ENCODE results near the gene CANX. TPM values are rescaled to one million over a fixed set of nuclear protein-coding genes. Genes with fewer than 3 reads are reported as not detected.

The CANX gene, protein sequence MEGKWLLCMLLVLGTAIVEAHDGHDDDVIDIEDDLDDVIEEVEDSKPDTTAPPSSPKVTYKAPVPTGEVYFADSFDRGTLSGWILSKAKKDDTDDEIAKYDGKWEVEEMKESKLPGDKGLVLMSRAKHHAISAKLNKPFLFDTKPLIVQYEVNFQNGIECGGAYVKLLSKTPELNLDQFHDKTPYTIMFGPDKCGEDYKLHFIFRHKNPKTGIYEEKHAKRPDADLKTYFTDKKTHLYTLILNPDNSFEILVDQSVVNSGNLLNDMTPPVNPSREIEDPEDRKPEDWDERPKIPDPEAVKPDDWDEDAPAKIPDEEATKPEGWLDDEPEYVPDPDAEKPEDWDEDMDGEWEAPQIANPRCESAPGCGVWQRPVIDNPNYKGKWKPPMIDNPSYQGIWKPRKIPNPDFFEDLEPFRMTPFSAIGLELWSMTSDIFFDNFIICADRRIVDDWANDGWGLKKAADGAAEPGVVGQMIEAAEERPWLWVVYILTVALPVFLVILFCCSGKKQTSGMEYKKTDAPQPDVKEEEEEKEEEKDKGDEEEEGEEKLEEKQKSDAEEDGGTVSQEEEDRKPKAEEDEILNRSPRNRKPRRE
- total RNA-seq = 198 and 259 TPM in 2 replicates

DNA sequence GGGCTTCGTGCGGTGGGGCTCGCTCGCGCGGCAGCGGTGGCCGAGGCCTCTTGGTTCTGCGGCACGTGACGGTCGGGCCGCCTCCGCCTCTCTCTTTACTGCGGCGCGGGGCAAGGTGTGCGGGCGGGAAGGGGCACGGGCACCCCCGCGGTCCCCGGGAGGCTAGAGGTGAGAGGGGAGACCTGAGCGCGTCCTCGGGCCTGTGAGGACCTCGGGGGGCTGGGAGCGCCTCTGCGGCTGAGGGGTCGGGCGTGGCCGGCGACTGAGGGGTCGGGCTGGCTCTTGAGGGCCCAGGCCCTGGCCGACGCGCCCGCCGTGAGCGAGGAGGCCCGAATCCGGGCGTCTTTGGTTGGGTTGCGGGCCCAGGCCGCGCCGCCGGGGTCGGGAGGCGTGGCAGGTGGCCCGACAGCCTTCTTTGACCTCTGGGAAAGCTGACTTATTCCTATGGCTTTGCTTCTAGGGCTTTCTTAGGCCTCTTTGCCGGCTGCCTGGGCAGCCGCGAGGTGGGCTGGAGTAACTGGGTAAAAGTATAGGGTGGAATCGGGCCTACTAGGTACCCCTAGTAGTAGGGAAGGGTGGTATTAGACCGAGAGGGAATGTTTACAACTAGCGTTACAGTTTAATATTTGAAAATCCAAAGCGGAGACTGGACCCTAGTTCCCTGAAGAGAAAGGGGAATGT lies at the start of gene CANX:
Gene CANX (plus strand): TSS at position 33 of the 681 bp plus-strand sequence. CDS start 6,715 bp downstream, outside the sequence.

DNA sequence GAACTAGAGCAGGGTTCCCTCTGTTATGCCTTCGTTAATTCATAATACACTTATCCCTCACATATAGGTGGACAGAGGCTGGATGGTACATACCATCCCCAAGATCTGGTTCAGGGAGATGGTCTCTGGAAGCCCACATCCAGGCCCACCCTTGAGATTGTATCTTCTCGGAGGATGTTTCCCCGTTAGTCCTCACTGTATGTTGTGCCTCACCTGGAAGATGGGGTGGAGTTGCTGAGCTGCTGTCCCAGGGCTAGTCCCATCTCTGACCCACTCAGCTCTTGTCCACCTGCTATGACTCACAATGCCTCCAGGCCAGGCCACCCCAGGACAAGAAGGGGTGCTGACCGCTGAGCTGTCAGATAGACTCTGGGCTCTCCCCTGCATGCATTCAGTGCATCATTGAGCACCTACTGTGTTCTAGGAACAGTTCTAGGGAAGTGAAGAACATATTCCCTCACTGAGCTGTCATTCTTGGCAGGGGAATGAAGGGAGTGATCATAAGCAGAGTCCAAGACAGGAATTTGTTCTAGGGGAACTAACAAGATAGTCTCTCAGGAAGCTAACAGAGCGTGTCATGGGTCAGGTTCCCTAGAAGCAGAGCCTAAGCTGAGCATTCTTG lies 17.9 kb upstream of the CANX start, which contains the start of gene CBY3:
Gene CBY3 (minus strand): TSS at position 255 of the 622 bp plus-strand sequence. CDS start 116 bp downstream, at position 139.

DNA sequence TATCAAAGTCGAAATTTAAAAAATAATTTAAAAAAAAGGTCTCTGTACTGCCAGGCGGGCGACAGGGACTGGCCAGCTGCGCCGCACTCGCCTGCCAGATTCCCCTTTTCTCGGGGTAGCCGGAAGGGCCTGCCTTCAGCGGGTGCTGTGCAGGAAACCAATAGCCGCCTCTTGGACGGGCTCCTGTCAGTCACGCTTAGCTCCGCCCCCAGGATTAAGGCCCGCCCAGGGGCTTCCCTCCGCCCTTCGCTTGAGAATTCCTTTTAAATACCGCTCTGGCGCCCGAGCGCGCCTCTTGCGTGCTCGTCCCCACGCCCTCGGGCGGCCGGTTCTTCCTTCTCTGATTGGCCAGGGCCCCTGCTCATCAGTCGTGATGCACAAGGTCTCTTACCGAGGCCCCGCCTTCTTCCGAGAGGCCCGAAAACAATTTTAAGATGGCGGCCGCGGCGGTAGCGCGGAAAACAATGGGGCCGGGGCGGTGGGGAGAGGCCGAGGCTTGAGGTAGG lies 33.7 kb downstream of the CANX start, which contains the start of gene MAML1:
Gene MAML1 (plus strand): TSS at position 411 of the 506 bp plus-strand sequence. CDS start 291 bp downstream, outside the sequence.

Other genes starting within 250 kb of the CANX start
- 18.7 and 29.5 TPM in 2 replicates for gene RUFY1, start 148.4 kb upstream of the CANX start, total RNA-seq
- gene HNRNPH1, start 75.3 kb upstream of the CANX start, total RNA-seq = 193 and 268 TPM in 2 replicates
- 0.81 TPM in 1 of 2 replicates, not detected in the other for gene CBY3, start 17.9 kb upstream of the CANX start, total RNA-seq
- 16.6 and 27.1 TPM in 2 replicates for gene MAML1, start 33.9 kb downstream of the CANX start, total RNA-seq
- 2.7 TPM in 1 of 2 replicates, not detected in the other for gene LTC4S, start 95.0 kb downstream of the CANX start, total RNA-seq
- 257 and 417 TPM in 2 replicates for gene MGAT4B, start 107.9 kb downstream of the CANX start, total RNA-seq
- 180 and 351 TPM in 2 replicates for gene SQSTM1, start 121.9 kb downstream of the CANX start, total RNA-seq
- 6.8 and 17.5 TPM in 2 replicates for gene MRNIP, start 159.8 kb downstream of the CANX start, total RNA-seq
- 75.1 and 83.5 TPM in 2 replicates for gene TBC1D9B, start 208.9 kb downstream of the CANX start, total RNA-seq

Data from mesangial cell (primary cell).